HG03378 (cell line): ENCODE results near the gene CDYL.

Source experiments
- ATAC-seq: cut with Tn5 transposase; IDR thresholded peaks from one replicate; pipeline ENCODE4 v1.9.1; 2021; ENCODE audit warnings: mild to moderate bottlenecking, moderate library complexity; ENCODE audit not compliant: unreplicated experiment

The CDYL gene

GRCh38 chr6:4872841-4873240 lies 96.6 kb downstream of the CDYL start:
- ATAC-seq, result no peak

GRCh38 chr6:4873928-4874327 lies 97.7 kb downstream of the CDYL start:
- ATAC-seq, result no peak

DNA sequence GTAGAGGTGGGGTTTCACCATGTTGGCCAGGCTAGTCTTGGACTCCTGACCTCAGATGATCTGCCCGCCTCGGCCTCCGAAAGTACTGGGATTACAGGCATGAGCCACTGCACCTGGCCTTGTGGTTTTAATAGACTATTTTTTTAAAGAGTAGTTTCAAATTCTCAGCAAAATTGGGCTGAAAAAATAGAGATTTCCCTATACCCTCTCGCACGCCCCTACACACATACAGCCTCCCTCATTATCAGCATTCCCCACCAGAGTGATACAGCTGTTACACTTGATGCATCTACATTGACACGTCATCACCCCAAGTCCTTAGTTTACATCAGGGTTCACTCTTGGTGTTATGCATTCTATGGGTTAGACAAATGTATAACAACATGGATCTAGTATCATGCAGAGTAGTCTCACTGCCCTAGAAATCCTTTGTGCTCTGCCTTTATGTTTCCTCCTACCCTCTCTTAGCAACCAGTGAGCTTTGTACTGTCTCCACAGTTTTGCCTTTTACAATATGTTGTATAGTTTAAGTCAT lies 103.6 kb downstream of the CDYL start:
- no peak for ATAC-seq

DNA sequence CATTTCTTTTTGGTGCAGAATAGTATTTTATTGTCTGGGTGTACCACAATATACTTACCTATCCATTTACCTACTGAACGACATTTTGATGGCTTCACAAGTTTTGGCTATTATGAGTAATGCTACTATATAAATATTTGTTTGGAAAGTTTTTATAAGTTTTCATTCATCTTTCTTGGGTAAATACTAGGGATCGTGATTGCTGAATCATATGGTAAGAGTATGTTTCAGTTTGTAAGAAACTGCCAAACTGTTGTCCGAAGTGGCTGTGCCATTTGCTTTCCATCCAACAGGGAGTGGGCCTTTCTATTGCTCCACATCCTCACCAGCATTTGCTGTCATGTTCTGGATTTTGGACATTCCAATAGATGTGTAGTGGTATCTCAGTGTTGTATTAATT lies 104.2 kb downstream of the CDYL start:
- no peak for ATAC-seq

GRCh38 chr6:4883298-4883697 lies 107.1 kb downstream of the CDYL start:
- no peak for ATAC-seq

DNA sequence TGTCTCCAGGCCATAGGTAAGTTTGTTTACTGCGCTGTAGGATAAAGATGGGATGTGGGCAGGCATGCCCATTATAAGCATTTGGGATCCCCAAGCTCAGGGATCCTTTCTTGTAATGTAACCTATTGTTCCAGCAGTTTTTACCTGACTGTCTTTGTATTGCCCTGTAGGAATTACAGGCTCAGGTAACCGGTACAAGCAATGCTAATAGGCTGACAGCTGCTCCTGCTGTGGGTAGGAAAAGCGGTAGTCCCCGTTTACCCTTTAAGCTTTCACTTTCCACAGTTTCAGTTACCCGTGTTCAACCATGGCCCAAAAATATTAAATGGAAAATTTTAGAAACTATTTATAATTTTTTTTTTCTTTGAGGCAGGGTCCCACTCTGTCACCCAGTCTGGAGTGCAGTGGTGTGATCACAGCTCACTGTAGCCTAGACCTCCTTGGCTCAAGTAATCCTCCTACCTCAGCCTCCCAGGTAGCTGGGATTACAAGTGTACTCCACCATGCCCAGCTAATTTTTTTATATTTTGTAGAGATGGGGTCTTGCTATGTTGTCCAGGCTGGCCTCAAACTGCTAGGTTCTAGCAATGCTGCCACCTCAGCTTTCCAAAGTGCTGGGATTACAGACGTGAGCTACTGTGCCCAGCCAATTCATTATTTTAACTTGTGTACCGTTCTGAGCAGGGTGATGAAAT lies 108.6 kb downstream of the CDYL start:
- ATAC-seq, result no peak

DNA sequence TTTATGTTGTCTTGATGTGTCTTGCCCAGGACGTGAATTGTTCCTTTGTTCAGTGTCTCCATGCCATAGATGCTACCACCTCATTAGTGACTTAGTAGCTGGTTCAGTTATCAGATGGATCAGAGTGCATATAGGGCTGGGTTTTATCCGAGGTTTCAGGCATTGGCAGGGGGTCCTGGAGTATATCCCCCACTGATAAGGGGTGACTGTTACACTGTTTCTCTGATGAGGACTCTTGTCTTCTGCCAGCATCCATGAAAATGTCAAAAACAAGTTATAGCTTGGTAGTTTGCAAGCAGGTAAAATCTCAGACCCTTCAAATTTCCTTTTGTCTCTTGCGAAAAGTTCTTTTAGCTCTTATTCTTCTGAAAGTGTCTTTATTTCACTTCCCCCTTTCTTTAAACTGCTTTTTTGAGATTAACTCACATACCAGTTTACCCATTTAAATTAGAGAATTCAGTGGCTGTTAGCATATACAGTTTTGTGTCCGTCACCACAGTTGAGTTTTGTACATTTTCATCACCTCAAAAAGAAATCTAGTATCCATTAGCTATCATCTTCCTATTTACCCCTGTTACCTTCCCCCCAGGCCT lies 109.2 kb downstream of the CDYL start:
- ATAC-seq, result no peak

GRCh38 chr6:4888841-4889240 lies 112.6 kb downstream of the CDYL start:
- ATAC-seq, result no peak

DNA sequence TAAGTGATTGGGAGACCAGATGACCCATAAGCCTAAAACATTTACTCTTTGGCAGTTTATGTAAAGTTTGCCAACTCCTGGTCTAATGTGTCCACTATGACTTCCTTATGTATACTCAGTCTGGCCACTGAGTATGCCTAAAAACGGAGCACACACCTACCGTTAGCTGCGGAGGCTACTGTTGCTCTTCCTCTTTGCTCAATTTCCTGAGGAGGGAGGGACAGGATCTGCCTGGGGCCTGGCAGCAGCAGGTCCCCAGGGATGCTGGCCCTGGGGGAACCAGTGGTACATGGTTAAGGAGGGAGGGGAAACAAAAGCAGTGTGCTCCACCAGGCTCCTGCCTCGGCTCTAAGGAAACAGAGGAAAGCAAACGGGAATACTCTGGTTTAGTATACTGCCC lies 113.5 kb downstream of the CDYL start:
- no peak for ATAC-seq

GRCh38 chr6:4890191-4890590 lies 114.0 kb downstream of the CDYL start:
- ATAC-seq, result no peak

- no peak for ATAC-seq
These were observed 114.4 kb downstream of the CDYL start for GRCh38 chr6:4890627-4891026.

- ATAC-seq, result no peak
These were observed 114.9 kb downstream of the CDYL start for GRCh38 chr6:4891141-4891540.

DNA sequence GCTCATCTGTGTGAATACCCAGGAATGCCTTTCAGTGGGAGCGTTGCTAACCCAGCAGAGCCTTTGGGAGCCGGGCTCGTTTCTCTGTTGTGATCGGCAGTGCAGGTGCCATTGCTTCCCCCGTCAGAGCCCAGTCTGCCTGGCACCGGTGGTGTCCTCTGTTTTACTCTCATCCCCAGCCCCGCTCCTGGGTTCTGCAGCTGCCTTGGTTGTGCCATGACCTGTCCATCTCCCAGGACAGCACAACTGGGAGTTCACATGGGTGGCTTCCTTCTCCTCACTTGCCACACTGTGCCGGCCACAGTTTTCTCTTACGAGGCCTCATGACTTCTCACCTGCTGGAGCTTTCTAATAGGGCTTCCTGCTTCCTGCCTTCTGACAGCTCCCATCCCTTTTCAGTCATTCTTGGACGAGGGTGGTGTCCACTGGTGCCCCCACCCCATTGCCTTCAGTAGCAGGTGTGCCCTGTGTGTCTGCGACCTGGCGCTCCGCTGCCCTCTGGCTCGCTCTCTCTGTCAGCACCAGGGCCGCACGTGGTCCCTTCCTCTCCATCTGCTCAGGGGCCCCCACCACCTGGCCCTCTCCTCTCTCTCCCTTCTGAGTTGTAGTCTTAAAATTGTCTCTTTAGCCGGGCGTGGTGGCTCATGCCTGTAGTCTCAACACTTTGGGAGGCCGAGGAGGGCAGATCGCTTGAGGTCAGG lies 116.7 kb downstream of the CDYL start:
- no peak for ATAC-seq

- ATAC-seq, result no peak
These were observed 117.8 kb downstream of the CDYL start for GRCh38 chr6:4894049-4894448.

DNA sequence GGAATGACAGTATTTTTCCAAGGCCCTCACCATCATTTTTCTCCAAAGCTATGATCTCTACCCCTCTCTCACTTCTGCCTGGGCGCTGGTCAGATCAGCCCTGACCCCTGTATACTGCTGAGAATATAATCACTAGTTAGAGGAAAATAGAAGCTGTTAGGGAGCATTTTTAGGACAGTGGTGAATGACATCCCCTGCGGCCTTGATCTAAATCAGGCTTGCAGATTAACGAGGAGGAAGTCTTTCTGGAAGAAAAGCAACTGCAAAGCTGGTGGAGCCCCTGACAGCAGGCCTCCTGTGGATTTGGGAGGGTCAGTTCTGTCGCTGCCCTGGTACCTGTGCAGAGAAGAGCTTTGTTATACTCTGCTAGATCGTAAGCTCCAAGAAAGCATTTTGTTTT lies 119.8 kb downstream of the CDYL start:
- ATAC-seq, result no peak

DNA sequence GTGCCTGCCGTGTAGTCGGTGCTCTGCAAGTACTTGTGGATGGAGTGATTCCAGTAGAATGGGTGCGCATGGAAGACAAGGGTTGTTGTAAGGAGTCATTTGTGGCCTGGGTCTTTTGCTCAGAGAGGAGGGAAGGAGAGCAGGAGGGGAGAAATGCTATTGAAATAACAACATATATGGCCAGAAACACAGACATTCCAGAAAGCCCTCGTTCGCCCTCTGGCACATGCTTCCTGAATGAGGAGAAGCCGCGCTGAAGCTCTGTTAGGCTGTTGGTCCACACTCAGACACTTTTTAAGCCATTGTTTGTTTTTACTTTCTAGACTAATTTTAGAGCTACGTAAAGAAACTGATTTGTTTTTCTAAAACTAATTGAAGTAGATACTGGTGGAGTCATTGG lies 120.2 kb downstream of the CDYL start:
- ATAC-seq, result no peak

DNA sequence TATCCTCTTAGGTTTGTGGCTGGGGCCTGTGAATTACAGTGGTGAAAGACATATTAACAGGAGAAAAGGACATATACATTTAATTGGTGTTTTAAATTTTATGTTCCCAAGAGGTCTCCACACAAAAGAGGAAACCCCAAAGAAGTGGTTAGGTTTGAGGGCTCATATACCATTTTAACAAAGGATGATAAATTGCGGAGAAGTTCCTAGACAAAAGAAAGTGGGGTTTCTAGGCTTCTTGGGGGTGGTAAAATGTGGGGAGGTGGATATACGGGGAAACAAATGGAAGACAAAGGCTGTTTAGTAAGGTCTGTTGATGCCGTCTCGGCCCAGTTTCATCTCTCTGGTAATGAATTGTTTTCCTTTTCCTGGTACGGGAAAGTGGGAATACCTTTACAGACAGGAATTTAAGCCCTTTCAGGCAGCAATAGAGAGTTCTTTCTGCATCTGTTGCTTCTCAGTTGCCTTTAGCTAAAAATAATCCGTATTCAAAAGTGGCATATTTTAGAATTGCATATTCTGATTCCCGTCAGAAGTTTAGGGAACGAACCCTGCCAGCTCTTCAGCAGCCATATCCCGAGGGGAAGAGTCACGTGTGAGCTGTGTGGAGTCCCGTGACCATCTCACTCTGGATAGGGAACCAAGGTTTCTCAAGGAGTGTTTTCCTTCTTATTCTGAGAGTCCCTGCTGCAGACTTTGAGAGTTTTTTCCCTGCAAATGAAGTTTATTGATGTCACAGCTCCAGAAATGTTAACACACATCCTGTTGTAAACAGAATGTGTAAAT lies 123.2 kb downstream of the CDYL start:
- no peak for ATAC-seq

GRCh38 chr6:4901386-4902061 lies 125.3 kb downstream of the CDYL start:
- ATAC-seq, result no peak

GRCh38 chr6:4902363-4902762 lies 126.2 kb downstream of the CDYL start:
- no peak for ATAC-seq

- no peak for ATAC-seq
These were observed 126.9 kb downstream of the CDYL start for GRCh38 chr6:4903121-4903520.
